GM23338 (cell line): ENCODE results near the gene ZNF101. TPM values are rescaled to one million over a fixed set of nuclear protein-coding genes. Genes with fewer than 3 reads are reported as not detected.

Experiments
- ATAC-seq: fragments of 200-7000 bp; cut with Tn5 transposase; 3 replicates; pipeline ENCODE4 v1.9.1; 2020
- DNase-seq: peaks from one replicate; pipeline ENCODE4 v3.0.0-alpha.2; 2015; ENCODE audit warnings: low spot score
- H2AFZ ChIP-seq: fragments of 200-600 bp; sonication (generic); 2 replicates; pipeline ENCODE4 v1.8.0; 2016; ENCODE audit warnings: antibody characterized with exemption, mild to moderate bottlenecking, moderate library complexity
- H3F3A ChIP-seq: fragments of 200-600 bp; sonication (generic); replicated peaks from 2 replicates; pipeline ENCODE4 v1.8.0; 2017; ENCODE audit warnings: antibody characterized with exemption, mixed run types, low read depth
- H3K27ac ChIP-seq: fragments of 200-600 bp; sonication (generic); 2 replicates; pipeline ENCODE4 v1.6.1; 2016; ENCODE audit warnings: low read depth
- H3K27me3 ChIP-seq: fragments of 200-600 bp; sonication (generic); 2 replicates; pipeline ENCODE4 v1.8.0; 2016; ENCODE audit warnings: mild to moderate bottlenecking, mixed run types, moderate library complexity; ENCODE audit not compliant: insufficient read depth
- H3K36me3 ChIP-seq: fragments of 200-600 bp; sonication (generic); 2 replicates; pipeline ENCODE4 v1.8.0; 2016; ENCODE audit warnings: mild to moderate bottlenecking; ENCODE audit not compliant: insufficient read depth
- H3K4me1 ChIP-seq: fragments of 200-600 bp; sonication (generic); 2 replicates; pipeline ENCODE4 v1.8.0; 2016; ENCODE audit warnings: mild to moderate bottlenecking, moderate library complexity; ENCODE audit not compliant: insufficient read depth
- H3K4me2 ChIP-seq: fragments of 200-600 bp; sonication (generic); 2 replicates; pipeline ENCODE4 v1.7.1; 2017; ENCODE audit warnings: mixed run types
- H3K4me3 ChIP-seq: fragments of 200-600 bp; sonication (generic); 2 replicates; pipeline ENCODE4 v1.6.1; 2016; ENCODE audit warnings: mixed run types
- H3K79me2 ChIP-seq: fragments of 200-600 bp; sonication (generic); replicated peaks from 2 replicates; pipeline ENCODE4 v1.8.0; 2017; ENCODE audit warnings: mild to moderate bottlenecking; ENCODE audit not compliant: insufficient read depth
- H3K9me2 ChIP-seq: fragments of 200-600 bp; sonication (generic); 2 replicates; pipeline ENCODE4 v1.8.0; 2017; ENCODE audit not compliant: insufficient read depth
- H4K20me1 ChIP-seq: fragments of 200-600 bp; sonication (generic); replicated peaks from 2 replicates; pipeline ENCODE4 v1.8.0; 2017; ENCODE audit warnings: mild to moderate bottlenecking; ENCODE audit not compliant: insufficient read depth
- H3K27ac Mint-ChIP-seq: 2 replicates; pipeline ENCODE4 v1.8.0; 2020; ENCODE audit warnings: inconsistent platforms, mild to moderate bottlenecking, moderate library complexity, mixed read lengths
- H3K27me3 Mint-ChIP-seq: 3 replicates; pipeline ENCODE4 v1.8.0; 2022; ENCODE audit warnings: low read depth, mild to moderate bottlenecking, moderate library complexity, mixed read lengths, inconsistent platforms; ENCODE audit not compliant: insufficient read depth, poor library complexity
- H3K36me3 Mint-ChIP-seq: 3 replicates; pipeline ENCODE4 v1.8.0; 2021; ENCODE audit warnings: low read depth, mild to moderate bottlenecking, inconsistent platforms, moderate library complexity, mixed read lengths
- H3K4me1 Mint-ChIP-seq: 3 replicates; pipeline ENCODE4 v1.8.0; 2020; ENCODE audit warnings: mild to moderate bottlenecking, inconsistent platforms, mixed read lengths
- H3K4me3 Mint-ChIP-seq: 3 replicates; pipeline ENCODE4 v1.8.0; 2021; ENCODE audit warnings: moderate library complexity, mild to moderate bottlenecking, inconsistent platforms, mixed read lengths
- H3K9me3 Mint-ChIP-seq: 3 replicates; pipeline ENCODE4 v1.8.0; 2020; ENCODE audit warnings: moderate library complexity, mild to moderate bottlenecking, inconsistent platforms, mixed read lengths
- EZH2 ChIP-seq: fragments of 200-600 bp; sonication (generic); IDR thresholded peaks from one replicate; pipeline ENCODE4 v1.8.0; 2017; ENCODE audit warnings: antibody characterized with exemption, mild to moderate bottlenecking, low read depth; ENCODE audit not compliant: unreplicated experiment
- EZH2phosphoT487 ChIP-seq: fragments of 200-600 bp; sonication (generic); IDR thresholded peaks from one replicate; pipeline ENCODE4 v1.8.1; 2018; ENCODE audit warnings: antibody characterized with exemption; ENCODE audit not compliant: unreplicated experiment
- JUNB ChIP-seq: IDR thresholded peaks from one replicate; pipeline ENCODE4 v1.6.1; 2016; ENCODE audit warnings: antibody characterized with exemption; ENCODE audit not compliant: unreplicated experiment
- POLR2AphosphoS5 ChIP-seq: IDR thresholded peaks from 2 replicates; pipeline ENCODE4 v1.6.1; 2016; ENCODE audit warnings: antibody characterized with exemption, low read depth
- ZNF114 ChIP-seq: fragments of 250-450 bp; sonication (Bioruptor Pico); IDR thresholded peaks from 2 replicates; pipeline ENCODE4 v1.5.0; 2020; ENCODE audit warnings: mild to moderate bottlenecking, moderate library complexity
- ZNF331 ChIP-seq: fragments of 250-450 bp; sonication (Bioruptor Pico); IDR thresholded peaks from 2 replicates; pipeline ENCODE4 v1.5.0; 2020; ENCODE audit warnings: low read depth, mild to moderate bottlenecking, moderate library complexity
- ZNF462 ChIP-seq: fragments of 250-450 bp; sonication (Bioruptor Pico); IDR thresholded peaks from 2 replicates; pipeline ENCODE4 v1.5.0; 2020; ENCODE audit warnings: mild to moderate bottlenecking, moderate library complexity
- polyA plus RNA-seq: library from polyadenylated mRNA; unstranded; fragments of >200 nt; fragmentation: Nextera tagmentation; extraction: Ambion mirVana; gene quantifications from 2 replicates; pipeline ENCODE4 v1.2.1, GENCODE V29; 2016
- total RNA-seq: library from RNA; depleted of rRNA; stranded (reverse); fragments of >200 nt; shearing (Covaris generic); gene quantifications from 2 replicates; pipeline ENCODE4 v1.2.3, GENCODE V29; 2014
- TF ChIP-seq, protein P1 (sequence below), 2 experiments: fragments of 200-600 bp in 1 of 2; sonication (generic) in 1 of 2; conservative IDR thresholded peaks; 2 replicates each; pipeline versions ENCODE4 v1.5.1 to v1.6.1; 2016 to 2017; ENCODE audit warnings: antibody characterized with exemption in 2 of 2, low read depth in 2 of 2, mild to moderate bottlenecking in 2 of 2, moderate library complexity in 1 of 2

ZNF101 gene
- total and polyA plus RNA-seq, 2 experiments from 2014 or later = 46.4 to 47.9 TPM

DNA sequence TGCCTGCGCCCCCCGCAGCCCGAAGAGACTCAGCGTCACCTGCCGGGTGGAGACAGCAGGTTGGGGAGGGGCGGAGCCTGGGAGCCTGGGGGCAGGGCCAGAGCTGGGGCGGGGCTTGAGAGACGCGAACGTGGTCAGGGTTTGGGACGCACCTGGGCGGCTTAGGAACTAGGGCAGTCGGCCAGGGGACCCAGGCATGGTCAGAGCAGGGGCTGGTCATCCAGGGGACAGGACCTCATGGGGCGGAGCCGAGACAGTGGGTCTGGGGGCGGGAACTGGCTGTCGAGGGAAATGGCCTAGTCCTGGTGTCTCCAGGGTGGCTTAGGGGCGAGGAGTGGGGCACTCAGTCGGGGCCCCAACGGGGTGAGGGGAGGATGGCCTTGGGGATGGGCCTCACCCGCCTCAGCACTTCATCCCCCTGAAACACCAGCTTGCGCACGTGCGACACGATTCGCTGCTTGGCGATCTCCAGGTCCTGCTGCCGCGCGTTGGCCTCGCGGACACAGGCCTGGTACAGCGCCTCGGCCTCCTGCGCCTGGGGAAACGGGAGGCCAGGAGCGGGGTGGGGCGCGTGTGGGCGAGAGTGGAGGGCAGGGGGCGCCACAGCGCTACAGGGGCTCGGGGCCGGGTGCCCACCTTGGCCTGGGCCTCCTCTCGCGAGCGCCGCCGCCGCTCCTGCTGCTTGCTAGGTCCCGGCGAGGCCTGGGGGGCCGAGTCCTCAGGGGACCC is 31.0 kb upstream of the ZNF101 start:
- Mint-ChIP-seq H3K4me3 (peak overlapping the region; percentile 63; the same call in 2 of the 3 replicates), H3K36me3 (peaks cover 19% of the 10 kb centered on the region), H3K9me3 (no peaks in the 10 kb centered on the region; the same call in 2 of the 3 replicates), H3K4me1 (peaks cover 10% of the 10 kb centered on the region), H3K27ac (no peak overlapping the region), H3K27me3 (peaks cover 11% of the 10 kb centered on the region)
- Histone ChIP-seq H3K79me2 (no peaks in the 10 kb centered on the region), H3K4me1 (peaks cover 4% of the 10 kb centered on the region), H4K20me1 (no peaks in the 10 kb centered on the region), H3K36me3 (no peaks in the 10 kb centered on the region; the same call in 1 of the 2 replicates), H3K27me3 (no peaks in the 10 kb centered on the region), H3K4me3 (peak overlapping the region; percentile 59), H3F3A (no peaks in the 10 kb centered on the region), H3K4me2 (peak overlapping the region; percentile 80), H3K27ac (no peak overlapping the region), H2AFZ (peak overlapping the region; percentile 94), H3K9me2 (no peaks in the 10 kb centered on the region)
- ATAC-seq = peak; percentile 92
- peak; percentile 96 for DNase-seq
- TF ChIP-seq POLR2AphosphoS5 = peak; percentile 50; the same call in 1 of the 2 replicates
- no peak for TF ChIP-seq ZNF114 (CRISPR knock-in tag)
- TF ChIP-seq ZNF331 (CRISPR knock-in tag) = no peak
- no peak for TF ChIP-seq ZNF462 (CRISPR knock-in tag)
- TF ChIP-seq, protein P1, sequence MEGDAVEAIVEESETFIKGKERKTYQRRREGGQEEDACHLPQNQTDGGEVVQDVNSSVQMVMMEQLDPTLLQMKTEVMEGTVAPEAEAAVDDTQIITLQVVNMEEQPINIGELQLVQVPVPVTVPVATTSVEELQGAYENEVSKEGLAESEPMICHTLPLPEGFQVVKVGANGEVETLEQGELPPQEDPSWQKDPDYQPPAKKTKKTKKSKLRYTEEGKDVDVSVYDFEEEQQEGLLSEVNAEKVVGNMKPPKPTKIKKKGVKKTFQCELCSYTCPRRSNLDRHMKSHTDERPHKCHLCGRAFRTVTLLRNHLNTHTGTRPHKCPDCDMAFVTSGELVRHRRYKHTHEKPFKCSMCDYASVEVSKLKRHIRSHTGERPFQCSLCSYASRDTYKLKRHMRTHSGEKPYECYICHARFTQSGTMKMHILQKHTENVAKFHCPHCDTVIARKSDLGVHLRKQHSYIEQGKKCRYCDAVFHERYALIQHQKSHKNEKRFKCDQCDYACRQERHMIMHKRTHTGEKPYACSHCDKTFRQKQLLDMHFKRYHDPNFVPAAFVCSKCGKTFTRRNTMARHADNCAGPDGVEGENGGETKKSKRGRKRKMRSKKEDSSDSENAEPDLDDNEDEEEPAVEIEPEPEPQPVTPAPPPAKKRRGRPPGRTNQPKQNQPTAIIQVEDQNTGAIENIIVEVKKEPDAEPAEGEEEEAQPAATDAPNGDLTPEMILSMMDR (conservative IDR thresholded peaks at IDR 0.05; ENCODE audit: low read depth in 2 of 2) = peak in 1 of 2 experiments; percentile 64; a peak in 3 of 4 replicates
- TF ChIP-seq EZH2phosphoT487 = no peak
- TF ChIP-seq EZH2 = no peak
- TF ChIP-seq JUNB = no peak
